Fibroblast of upper back skin (primary cell): ENCODE results near the gene DNAH11.
"Not testable (repeated sequence)": the region's sequence is repeated elsewhere in the genome, so short reads cannot be mapped to it uniquely, and the experiment has no call there.

ENCODE experiments used
- DNase-seq: peaks from one replicate; pipeline ENCODE4 v3.0.0-alpha.2; 2013

DNAH11 gene

DNA sequence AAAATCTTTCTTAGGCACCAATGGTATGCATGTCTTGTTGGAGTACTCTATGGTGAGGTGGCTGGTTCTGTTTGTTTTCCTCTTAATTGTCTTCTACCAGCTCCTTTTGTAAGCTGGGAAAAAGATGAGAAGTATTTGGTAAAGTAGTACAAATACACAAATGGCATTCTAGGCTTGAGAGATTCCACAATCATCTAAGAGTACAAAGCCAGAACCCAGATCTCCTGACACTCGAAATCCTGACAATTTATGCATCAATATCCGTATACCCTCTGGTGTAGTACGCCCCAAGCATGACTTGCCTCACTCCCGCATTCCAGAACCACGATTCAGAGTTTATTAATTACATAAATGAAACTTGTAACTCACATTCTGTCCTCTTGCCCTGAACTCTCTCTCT lies 359.4 kb downstream of the DNAH11 start:
- peak; percentile 48 for DNase-seq

DNA sequence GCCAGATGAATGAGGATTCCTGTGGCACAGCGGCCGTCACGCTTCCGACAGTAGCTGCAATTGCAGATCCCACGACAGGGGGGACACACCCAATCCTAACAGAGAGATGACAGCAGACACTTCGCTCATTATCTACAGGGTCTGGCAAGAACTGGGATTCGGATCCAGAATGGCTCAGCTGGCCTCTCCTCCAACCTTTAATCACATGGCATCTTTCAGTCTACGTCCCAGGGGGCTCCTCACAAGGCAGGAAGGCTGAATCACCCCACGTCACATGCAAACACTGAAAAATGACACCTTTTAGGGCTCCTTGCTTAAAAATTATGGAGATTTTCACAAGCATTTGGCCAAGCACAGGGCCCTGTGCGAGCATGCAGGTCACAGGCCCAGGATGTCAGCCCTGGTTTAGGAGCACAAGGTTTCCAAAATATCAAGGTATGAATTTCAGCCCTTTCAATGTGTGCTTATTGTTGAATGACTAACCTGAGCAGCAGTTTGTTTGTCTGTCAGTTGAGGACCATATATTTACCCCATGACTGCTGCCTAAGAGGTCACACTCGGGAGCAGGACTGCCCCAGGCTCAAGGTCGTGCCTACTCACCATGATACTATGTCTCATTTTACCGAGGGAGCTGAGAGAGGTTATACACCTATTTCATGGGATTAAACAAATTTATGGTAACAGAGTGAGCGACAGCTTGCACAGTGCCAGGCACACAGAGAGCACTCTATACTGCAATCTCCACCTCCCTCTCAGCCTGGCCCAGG lies 360.4 kb downstream of the DNAH11 start:
- peak; percentile 18 for DNase-seq

DNA sequence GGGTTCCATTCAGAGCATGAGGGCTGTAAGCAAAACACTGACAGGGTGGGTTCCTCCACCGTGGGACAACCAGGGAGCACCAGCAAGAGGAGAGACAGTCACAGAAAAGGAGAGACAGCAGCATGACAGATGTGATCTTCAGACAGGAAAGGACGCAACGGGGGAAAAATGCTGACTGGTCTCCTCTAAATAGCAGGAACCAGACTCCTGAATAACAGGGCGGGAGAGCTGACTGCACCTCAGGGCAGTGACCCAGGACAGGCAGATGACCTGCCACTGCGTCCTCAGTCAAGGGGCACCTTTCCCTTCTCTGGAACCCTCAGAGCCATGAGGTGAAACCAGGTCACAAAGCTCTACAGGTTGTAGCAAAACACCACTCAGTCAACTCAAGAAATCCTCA lies 365.9 kb downstream of the DNAH11 start:
- DNase-seq: no peak

DNA sequence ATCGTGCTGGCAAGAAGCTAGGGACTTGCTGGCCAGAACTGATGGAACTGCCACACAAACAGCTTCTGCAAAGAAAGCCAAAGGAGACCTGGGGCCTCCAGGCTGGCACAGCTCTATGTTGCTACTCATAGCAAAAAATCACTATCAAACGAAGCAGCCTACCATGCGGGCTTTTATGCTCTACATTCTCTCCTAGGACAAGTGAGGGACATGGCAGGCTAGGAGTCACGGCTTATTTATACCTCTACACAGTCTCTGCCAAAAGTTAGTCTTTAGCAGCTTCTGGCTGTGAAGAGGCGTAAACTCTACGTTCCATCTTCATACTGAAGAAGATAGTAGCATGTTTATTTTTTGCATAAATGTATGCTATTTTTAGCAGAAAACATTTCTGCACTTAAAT lies 367.4 kb downstream of the DNAH11 start:
- DNase-seq: no peak

DNA sequence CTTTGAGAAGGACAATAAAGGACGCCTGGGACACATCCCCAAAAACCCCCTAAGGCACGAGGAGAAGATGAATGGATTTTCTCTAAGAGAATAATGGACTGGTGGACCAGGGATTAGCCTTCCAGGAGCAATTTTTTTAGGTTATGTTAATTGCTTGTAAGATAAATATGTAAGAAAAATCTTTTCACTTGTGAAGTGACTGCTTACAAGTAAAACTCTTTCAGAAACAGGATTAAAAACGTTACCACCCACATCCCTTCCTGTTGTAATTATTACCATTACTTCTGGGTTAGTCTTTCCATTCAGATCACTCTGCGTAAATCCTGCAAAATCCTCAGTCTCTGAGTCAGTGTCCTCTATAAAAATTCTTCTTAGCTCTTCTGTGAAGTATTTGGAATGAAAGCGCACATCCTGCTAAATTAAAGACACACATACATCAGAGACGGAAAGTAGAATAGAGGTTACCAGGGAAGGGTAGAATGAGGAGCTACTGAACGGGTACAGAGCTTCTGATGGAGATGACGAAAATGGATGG lies 368.6 kb downstream of the DNAH11 start:
- DNase-seq: peak; percentile 82

DNA sequence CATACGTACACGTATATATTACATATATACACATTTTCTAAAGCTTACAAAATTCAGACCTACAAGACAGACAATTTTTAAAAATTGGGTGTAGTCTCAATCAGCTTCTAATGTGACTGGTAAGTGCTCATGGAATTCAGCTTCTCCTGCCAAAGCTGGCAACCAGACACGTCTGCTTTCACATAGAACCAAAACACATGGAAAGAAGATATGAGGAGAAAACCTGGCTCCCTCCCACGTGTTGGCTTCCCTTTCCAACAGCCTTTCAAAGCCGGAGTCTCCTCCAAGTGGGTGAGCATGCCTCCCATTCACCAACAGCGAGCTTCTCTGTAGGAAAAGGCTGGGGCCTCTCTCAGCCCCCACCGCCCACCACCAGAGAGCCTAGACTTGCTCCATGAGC lies 369.5 kb downstream of the DNAH11 start:
- DNase-seq: peak; percentile 83

DNA sequence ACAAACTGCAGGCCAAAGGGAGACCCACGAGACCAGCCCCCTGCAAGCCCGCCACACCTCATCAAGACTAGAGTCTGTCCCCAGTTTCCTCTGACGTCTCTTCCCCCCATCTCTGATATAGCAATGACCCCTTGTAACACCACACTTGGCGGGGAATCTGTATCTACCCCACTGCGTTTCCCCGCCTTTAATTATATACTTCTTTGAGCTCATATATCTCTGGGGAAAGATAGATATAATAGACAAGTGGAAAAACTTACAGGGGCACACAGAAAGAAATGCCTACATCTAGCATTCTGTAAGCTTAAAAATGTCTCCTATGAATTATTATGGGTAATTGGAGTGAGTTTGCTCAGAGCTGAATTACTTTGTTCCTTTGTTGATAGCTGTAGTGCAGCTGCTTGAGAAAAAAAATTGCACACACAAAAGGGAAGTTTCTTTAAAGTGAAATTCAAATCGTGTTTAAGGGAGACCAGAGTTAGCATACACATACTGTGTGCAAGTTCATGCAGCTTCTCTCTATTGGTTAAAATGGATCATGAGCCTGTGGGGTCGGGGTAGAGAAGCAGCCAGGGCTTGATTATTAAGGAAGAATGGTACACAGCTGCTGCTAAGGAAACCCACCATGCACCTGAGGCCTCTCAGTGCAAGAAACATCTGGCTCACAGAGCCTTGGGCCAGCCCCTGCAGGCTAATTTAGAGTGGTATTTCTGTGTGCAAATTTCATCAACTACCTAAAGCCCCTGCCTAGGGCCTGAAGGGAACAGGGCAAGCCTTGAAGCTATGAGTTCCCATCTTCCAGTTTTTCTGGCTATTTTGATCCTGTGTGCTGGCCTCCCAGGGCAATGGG lies 370.3 kb downstream of the DNAH11 start:
- DNase-seq: no peak

DNA sequence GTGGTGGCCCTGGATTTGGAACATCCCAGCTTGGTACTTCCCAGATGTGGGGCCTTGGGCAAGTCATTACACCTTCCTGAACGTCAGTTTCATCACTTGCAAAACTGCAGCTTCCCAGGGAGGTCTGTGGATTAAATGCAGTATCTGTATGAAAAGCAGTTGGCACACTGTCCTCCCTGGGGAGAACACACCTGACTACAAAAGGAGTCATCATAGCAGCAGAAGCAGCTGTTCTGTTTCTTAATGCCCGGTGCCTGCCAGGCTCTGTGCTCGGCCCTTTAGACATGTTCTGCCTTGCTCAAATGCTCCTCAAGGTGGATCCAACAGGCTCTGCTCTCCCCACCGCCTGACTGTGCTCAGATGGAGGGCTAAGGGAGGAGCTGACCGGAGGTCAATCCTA lies 371.8 kb downstream of the DNAH11 start:
- DNase-seq: no peak

DNA sequence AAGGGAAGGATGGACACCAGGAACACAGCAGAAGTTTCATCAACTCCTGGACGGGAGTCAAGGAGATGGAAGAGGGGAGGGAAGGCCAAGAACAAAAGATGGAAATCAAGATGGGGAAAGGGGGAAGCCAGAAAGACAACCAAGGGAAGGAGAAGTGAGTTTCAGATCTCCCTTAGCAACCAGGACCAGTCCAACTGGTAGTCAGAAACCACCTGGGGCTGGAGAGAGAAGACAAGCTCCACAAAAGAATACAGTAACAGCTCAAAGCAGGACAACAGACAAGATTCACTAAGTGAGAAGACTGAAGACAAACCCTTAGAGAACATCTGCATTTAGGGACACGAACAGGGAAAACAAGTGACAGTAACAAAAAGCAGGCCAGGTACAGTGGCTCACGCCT lies 372.3 kb downstream of the DNAH11 start:
- no peak for DNase-seq

DNA sequence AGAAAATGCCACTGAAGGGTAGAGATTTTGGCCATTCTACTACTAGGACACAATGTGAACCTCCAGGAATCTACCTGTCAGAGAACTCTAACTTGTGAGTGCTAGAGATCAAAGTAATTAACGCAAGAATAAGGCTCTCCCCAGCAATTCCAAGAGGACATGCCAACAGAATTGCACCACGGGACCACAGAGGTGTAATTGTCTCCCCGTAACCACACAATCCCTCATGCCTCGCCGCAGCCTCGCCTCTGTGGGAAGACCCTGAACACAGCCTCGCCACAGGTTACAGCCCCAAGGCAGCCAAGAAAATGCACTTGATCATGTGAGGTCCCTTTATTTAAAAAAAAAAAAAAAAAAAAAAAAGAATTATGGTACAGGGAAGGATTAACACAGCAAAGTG lies 373.3 kb downstream of the DNAH11 start:
- DNase-seq: no peak

DNA sequence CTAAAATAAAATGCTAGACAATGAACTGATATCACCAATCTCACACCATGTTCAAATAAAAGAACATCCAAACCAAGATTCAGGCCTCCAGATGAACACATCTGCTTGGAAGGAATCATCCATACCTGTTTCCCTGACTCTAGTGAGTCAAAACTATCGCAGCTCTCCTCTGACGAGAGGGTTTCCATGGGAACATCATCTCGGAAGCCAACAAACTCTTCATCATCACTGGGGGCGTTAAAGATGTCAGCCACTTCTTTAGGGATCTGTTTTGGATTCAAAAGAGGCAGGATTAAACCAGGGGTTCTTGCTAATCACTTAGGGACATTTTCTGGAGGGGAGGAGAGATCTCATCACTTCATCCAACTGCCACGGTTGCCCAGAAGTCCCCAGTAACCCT lies 373.8 kb downstream of the DNAH11 start:
- no peak for DNase-seq

DNA sequence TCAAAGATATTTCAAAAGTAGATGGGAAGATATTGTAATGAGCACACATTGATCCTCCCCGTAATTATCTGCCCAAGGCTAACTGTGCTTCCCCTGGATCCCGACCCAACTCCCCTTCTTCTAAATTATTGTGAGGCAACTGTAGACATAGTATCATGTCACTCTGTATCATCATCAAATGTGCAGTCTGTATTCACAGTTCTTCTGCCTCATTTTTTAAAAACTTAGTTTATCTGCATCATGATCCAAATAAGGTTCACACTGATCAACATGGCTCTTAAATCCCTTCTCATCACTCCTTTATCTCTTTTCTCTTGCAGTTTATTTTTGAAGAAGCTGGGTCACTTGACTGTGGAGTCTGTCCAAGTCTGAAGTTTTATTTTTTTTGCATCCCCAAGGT lies 375.4 kb downstream of the DNAH11 start:
- DNase-seq: no peak

DNA sequence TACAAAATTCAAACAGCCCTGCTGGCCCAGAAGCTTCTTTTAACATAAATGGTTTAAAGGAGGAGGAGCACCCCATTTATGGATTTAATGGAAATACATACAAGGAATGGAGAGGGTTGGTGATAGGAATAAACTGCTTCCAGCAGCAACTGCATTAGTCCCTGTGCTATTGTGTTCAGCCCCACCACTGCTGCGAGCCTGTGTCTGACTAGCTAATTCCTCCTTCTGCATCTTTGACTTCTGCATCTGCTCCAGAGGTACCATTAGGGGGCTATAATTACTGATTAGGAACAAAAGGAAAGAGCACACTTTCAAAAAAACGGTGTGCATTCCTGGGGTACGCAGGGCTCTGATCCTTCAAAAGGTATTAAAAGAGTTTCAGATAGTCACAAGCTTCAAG lies 378.1 kb downstream of the DNAH11 start:
- DNase-seq: no peak

DNA sequence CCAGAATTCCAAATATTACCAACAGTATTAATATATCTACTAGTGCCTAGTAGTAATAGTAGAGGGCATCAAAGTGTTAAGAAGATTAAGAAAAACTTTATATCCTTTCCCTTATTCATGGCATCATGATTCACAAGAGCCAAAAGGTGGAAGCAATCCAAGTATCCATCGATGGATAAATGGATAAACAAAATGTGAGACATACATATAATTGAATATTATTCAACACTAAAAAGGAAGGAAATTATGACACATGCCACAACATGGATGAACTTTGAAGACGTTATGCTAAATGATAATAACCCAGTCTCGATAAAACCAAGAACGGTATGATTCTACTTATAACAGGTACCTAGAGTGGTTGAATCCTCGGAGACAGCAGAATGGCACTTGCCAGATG lies 379.8 kb downstream of the DNAH11 start:
- no peak for DNase-seq

DNA sequence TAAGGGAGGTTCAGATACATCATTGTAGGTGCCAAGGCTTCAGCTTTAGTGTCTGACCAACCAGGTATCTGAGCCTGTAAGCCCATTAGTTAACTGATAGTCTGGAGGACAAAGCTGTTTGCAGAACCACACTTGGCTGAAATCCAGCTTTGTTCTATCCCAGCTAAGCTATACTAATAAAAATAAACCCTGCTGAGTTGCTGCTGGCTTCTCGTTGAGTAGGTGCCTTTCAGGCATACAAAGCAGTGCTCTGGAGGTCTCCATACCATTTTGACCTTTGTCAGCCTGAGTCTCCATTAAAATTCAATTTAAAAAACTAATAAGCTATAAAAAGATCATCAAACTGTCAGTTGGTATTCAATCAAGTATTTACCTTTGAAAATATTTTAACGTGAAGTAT lies 380.8 kb downstream of the DNAH11 start:
- DNase-seq: no peak

DNA sequence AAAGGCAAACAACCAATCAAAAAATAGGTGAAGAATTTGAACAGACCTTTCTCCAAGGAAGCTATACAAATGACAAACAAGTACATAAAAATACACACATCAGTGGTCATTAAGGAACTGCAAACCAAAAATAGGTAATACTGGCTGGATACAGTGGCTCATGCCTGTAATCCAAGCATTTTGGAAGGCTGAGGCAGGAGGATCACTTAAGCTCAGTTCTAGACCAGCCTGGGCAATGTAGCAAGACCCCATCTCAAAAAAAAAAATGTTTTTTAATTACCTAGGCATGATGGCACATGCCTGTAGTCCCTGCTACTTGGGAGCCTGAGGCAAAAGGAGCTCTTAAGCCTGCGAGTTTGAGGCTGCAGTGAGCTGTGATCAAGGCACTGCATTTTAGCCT lies 383.6 kb downstream of the DNAH11 start:
- no peak for DNase-seq

DNA sequence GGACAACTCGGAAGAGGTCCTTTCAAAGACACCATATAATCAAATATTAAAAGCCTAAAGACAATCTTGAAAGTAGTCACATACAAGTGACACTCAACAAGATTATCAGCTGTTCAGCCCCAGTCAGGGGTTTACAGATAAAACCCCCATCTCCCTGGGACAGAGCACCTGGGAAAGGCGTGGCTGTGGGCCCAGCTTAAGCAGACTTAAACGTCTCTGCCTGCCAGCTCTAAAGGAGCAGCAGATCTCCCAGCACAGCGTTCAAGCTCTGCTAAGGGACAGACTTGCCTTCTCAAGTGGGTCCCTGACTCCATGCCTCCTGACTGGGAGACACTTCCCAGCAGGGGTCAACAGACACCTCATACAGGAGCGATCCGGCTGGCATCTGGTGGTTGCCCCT lies 384.9 kb downstream of the DNAH11 start:
- DNase-seq: no peak

DNA sequence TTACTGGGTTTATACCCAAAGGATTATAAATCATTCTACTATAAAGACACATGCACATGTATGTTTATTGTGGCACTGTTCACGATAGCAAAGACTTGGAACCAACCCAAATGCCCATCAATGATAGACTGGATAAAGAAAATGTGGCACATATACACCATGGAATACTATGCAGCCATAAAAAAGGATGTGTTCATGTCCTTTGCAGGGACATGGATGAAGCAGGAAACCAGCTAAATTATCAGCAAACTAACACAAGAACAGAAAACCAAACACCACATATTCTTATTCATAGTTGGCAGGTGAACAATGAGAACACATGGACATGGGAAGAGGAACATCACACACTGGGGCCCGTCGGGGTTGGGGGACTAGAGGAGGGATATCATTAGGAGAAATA lies 390.5 kb downstream of the DNAH11 start:
- DNase-seq: not testable (repeated sequence)

DNA sequence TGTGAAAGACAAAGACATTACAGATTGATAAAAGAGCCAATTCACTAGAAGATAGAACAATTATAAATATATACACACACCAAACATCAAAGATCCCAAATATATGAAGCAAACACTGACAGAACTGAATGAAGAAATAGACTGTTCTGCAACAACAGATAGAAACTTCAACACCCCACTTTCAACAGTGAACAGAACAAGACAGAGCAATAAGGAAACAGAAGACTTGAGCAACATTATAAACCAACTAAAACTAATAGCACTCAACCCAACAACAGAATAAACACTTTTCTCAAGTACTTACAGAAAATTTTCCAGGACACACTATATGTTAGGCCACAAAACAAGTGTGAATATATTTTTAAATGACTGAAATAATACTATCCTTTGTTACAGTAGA lies 392.0 kb downstream of the DNAH11 start:
- DNase-seq: no peak

DNA sequence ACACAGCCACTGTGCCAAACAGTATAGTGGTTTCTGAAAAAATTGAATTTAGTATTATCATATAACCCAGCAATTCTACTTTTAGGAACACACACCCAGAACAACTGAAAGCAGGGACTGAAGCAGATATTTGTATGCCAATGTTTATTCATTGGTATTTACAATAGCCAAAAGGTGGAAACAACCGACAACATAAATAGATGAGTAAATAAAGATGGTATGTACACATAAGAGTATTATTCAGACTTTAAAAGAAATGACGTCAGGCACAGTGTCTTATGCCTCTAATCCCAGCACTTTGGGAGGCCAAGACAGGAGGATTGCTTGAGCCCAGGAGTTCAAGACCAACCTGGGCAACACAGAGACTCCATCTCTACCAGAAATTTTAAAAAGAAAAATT lies 395.6 kb downstream of the DNAH11 start:
- no peak for DNase-seq

DNA sequence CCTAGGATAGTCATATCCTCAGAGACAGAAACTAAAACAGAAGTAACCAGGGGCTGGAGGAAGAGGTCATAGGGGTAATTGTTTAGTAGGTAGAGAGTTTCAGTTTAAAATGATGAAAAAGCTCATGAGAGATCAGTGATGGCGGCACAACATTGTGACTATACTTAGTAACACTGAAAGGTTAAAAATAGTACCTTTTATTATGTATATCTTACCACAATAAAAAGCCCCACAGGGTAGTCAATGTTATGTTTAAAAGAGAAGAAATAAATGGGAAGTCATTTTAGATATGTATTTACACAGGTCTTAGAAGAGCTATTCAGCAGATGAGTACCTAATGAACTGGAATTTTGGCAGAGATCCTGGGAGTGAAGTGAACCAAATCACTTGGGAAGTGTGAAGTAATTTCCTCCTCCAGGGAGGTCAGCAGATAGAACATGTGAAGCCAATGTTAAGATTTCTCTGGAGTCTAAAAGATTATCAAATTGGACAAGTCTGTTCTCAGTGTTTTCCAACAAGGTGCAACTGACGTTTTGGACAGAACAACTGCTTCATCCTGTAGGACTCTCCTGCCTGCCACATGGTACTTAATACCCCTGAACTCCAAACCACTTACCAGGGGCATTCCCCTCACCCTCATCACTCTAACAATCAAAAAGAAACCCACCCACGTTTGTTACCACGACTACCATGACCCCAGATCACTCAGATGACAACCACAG lies 396.5 kb downstream of the DNAH11 start:
- DNase-seq: peak; percentile 43

DNA sequence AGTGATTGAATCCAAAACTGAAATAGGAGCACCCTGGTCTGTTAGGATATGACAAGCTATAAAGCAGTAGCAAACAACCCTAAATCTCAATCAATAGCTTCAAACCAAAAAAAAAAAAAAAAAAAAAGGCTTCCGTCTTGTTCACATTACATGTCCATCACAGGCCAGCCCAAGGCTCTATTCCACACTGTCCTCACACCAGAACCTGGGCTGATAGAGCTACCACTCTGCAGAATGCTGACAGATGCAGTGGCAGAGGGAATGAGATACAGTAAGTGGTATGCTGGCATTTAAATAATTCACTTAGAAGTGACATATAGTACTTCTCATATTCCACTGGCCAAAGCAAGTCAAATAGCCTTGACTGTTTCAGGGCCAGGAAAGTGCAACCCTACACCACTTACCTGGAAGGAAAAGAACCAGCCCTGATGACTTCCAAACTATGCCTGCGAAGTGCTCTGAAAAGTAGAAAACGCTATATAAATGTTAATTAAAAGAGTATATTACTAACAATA lies 397.1 kb downstream of the DNAH11 start:
- no peak for DNase-seq

DNA sequence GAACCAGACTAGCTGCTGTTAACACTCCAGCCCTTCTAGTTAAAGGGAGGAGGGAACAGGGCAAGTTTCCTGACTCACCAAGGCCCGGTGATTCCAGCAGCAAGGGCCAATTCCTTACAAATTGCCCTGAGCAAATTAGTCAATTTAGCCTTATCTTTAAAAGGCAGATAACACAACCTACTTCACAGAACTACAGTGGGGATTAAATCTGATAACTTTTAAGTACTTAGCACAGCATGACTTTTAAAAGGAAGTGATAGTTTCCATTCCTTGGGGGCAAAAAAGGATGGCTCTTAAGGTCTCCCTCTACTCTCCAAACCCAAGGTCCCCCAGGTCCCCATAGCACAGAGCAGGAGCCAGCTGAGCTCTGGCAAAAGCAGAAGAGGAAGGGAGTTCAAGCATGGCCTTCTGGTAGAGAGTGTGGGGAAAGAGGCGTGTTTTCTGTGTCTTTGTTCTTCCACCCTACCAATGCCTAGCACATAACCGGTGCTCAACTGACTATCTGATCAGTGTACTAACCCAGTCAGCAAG lies 398.8 kb downstream of the DNAH11 start:
- no peak for DNase-seq
